Stimulated activated naive CD8-positive, alpha-beta T cell treated with anti-CD3 and anti-CD28 coated beads, Interleukin-15, Interleukin-2, amounts not matched to agents 100 U/mL and 50 U/mL, for 24 hours (primary cell): ENCODE results near the gene SLC22A12.

Experiments used
- ATAC-seq: fragments of 150-1000 bp; cut with Tn5 transposase; one replicate; pipeline ENCODE4 v1.10.0; 2021
- DNase-seq: peaks from one replicate; pipeline ENCODE4 v3.0.0; 2021

The SLC22A12 gene

GRCh38 chr11:64628596-64628995 lies 37.6 kb downstream of the SLC22A12 start:
- DNase-seq (no peak), ATAC-seq (no peak)

GRCh38 chr11:64629103-64629502 lies 38.1 kb downstream of the SLC22A12 start:
- DNase-seq (no peak), ATAC-seq (no peak)

- DNase-seq (no peak), ATAC-seq (no peak)
These were observed 39.0 kb downstream of the SLC22A12 start for GRCh38 chr11:64629796-64630562.

GRCh38 chr11:64631675-64632074 lies 40.7 kb downstream of the SLC22A12 start:
- DNase-seq (no peak), ATAC-seq (no peak)

GRCh38 chr11:64632237-64632636 lies 41.2 kb downstream of the SLC22A12 start:
- DNase-seq = no peak
- no peak for ATAC-seq

GRCh38 chr11:64632654-64633053 lies 41.6 kb downstream of the SLC22A12 start:
- no peak for DNase-seq
- no peak for ATAC-seq

GRCh38 chr11:64633555-64634159 lies 42.6 kb downstream of the SLC22A12 start:
- ATAC-seq = no peak

GRCh38 chr11:64637334-64638017 lies 46.5 kb downstream of the SLC22A12 start:
- DNase-seq = no peak
- ATAC-seq = no peak

More at GRCh38 chr11:64633555-64634159, 42.6 kb downstream of the SLC22A12 start:
- no peak for DNase-seq

- DNase-seq = no peak
- no peak for ATAC-seq
These were observed 47.1 kb downstream of the SLC22A12 start for GRCh38 chr11:64638018-64638665.

GRCh38 chr11:64638829-64639228 lies 47.8 kb downstream of the SLC22A12 start:
- DNase-seq = no peak
- no peak for ATAC-seq

GRCh38 chr11:64639885-64640284 lies 48.9 kb downstream of the SLC22A12 start:
- ATAC-seq (no peak), DNase-seq (no peak)

- ATAC-seq (no peak), DNase-seq (no peak)
These were observed 50.8 kb downstream of the SLC22A12 start for GRCh38 chr11:64641596-64642417.

GRCh38 chr11:64642418-64642735 lies 51.4 kb downstream of the SLC22A12 start:
- no peak for DNase-seq
- no peak for ATAC-seq

GRCh38 chr11:64642871-64643255 lies 51.8 kb downstream of the SLC22A12 start:
- DNase-seq (no peak), ATAC-seq (no peak)

GRCh38 chr11:64643256-64643881 lies 52.3 kb downstream of the SLC22A12 start:
- ATAC-seq = no peak

GRCh38 chr11:64643920-64644646 lies 53.1 kb downstream of the SLC22A12 start:
- no peak for DNase-seq
- no peak for ATAC-seq

More at GRCh38 chr11:64643256-64643881, 52.3 kb downstream of the SLC22A12 start:
- DNase-seq = no peak

GRCh38 chr11:64644647-64645275 lies 53.7 kb downstream of the SLC22A12 start:
- no peak for ATAC-seq
- no peak for DNase-seq

GRCh38 chr11:64647019-64647779 lies 56.2 kb downstream of the SLC22A12 start:
- no peak for ATAC-seq

GRCh38 chr11:64648551-64648950 lies 57.5 kb downstream of the SLC22A12 start:
- DNase-seq (no peak), ATAC-seq (no peak)

More at GRCh38 chr11:64647019-64647779, 56.2 kb downstream of the SLC22A12 start:
- no peak for DNase-seq
